Lung (tissue), 12 donors: ENCODE measurements around the gene CCDC8. TPM values are rescaled to one million over a fixed set of nuclear protein-coding genes. Genes with fewer than 3 reads are reported as not detected.
A peak's percentile ranks its signal among the peaks of the same experiment; 100 is the strongest.

ENCODE experiments used
- ATAC-seq: fragments of 200-7000 bp; cut with Tn5 transposase; one replicate; pipeline ENCODE4 v1.9.1; 2020; ENCODE audit warnings: moderate number of reproducible peaks; ENCODE audit not compliant: insufficient read depth, low FRiP score
- DNase-seq, 3 donors: peaks; one replicate each; pipeline ENCODE4 v3.0.0-alpha.2; 2013 to 2017
- H3K27ac ChIP-seq, 2 donors: one replicate each; pipeline ENCODE4 v1.5.1; 2013; ENCODE audit warnings: mild to moderate bottlenecking in 2 of 2, moderate library complexity in 2 of 2, control low read depth in 1 of 2, inconsistent platforms in 1 of 2, low read depth in 1 of 2, low read length in 1 of 2
- H3K27me3 ChIP-seq, 3 donors: one replicate each; pipeline ENCODE4 v1.5.1; 2013; ENCODE audit warnings: low read length in 2 of 3; ENCODE audit not compliant: control insufficient read depth in 3 of 3, insufficient read depth in 3 of 3
- H3K36me3 ChIP-seq, 4 donors: one replicate each; pipeline ENCODE4 v1.5.1; 2013; ENCODE audit warnings: low read length in 4 of 4, mild to moderate bottlenecking in 1 of 4, moderate library complexity in 1 of 4; ENCODE audit not compliant: control insufficient read depth in 4 of 4, insufficient read depth in 4 of 4
- H3K4me1 ChIP-seq, 5 donors: one replicate each; pipeline ENCODE4 v1.5.1; 2013; ENCODE audit warnings: low read length in 5 of 5, mild to moderate bottlenecking in 2 of 5, moderate library complexity in 1 of 5; ENCODE audit not compliant: control insufficient read depth in 5 of 5, insufficient read depth in 5 of 5
- H3K4me3 ChIP-seq: one replicate; pipeline ENCODE4 v1.5.1; 2013; ENCODE audit warnings: mild to moderate bottlenecking, control low read depth, moderate library complexity
- H3K9ac ChIP-seq, 2 donors: one replicate each; pipeline ENCODE4 v1.5.1; 2013; ENCODE audit warnings: low read length in 2 of 2, control low read depth in 1 of 2; ENCODE audit not compliant: insufficient read depth in 1 of 2
- H3K9me3 ChIP-seq, 4 donors: one replicate each; pipeline ENCODE4 v1.5.1; 2013; ENCODE audit warnings: low read length in 3 of 4, mild to moderate bottlenecking in 1 of 4, moderate library complexity in 1 of 4; ENCODE audit not compliant: control insufficient read depth in 4 of 4, insufficient read depth in 3 of 4
- WGBS, 2 donors: extraction: QIAGEN DNeasy Blood & Tissue Kit; methylation state at CpG; one replicate each; pipeline ENCODE4 v1.1.7; 2013; 5-methylcytosine and 5-hydroxymethylcytosine counted together
- polyA plus RNA-seq, 2 donors: library from polyadenylated mRNA; stranded (reverse); fragments of 200-250 nt; gene quantifications; one replicate each; pipeline ENCODE4 v1.2.1, GENCODE V29; 2013
- total RNA-seq, 2 donors: library from RNA; depleted of rRNA in 1 of 2; stranded (reverse); fragments of >200 nt in 1 of 2; gene quantifications; one replicate each; pipeline ENCODE4 v1.2.1, GENCODE V29; 2014 to 2021
- TF ChIP-seq, protein P1 (sequence below): IDR thresholded peaks from 2 replicates; pipeline ENCODE4 v1.5.1; 2012; ENCODE audit warnings: mild to moderate bottlenecking; ENCODE audit errors: control extremely low read depth, extremely low read depth
- donor health status: control.
- donor health status: control.
- donor health status: Bipolar disorder and iron deficiency.
- donor health status: healthy.
- donor health status: DM: yes; HTN: yes; CAD: no.

The CCDC8 gene
- total and polyA plus RNA-seq, 4 donors, result 3.9 to 45.7 (median 13.0) TPM

DNA sequence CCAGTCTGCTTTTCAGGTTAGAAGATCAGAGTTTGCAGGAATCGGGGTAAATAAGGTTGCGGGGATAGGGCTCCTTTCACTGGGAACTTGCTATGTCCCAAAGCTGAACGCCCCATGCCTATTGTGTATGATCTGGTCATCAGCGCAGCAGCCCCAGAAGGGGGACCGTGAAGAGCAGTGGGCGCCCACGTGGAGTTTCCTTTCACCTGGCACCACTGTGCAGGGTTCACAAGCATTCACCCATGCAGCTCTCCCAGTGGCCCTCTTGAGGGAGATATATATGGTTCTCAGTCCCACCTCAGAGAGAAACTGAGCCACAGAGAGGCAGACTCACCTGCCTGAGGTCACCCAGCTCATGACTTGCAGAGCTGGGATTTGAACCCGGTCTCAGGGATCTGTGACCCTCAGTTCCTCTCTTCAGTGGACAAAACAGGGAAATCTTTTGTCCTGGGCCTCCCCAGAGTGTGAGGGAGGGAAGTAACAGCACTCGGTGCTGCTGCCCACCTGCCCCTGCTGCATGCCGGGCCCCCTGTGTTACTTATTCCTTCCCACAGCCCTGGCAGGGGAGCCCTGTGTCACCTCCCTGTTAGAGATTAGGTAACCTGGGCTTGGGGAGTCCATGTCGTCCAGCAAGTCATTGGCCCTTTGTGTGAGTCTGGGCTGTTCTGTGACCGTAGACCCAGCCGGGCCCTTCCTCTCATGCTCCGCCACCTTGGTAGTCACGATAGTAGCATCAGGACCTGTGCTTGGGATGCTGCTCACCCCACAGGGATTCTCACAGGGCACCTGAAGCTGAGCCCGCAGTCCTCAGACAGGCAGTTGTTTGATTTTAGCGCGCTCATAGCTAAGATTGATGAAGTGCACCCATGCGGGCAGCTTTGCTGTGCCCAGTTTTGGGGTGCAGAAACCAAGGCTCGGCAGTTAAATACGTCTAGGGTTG, 38.6 kb downstream of the CCDC8 start:
- 84 to 88% methylated on average over 21 of the region's 21 CpGs for WGBS, 2 donors
- Histone ChIP-seq H3K27ac (peak overlapping the region; percentile 38 to 81), H3K9me3 (no peaks in the 10 kb centered on the region), H3K9ac (no peak overlapping the region), H3K4me3 (no peak overlapping the region), H3K36me3 (peaks cover 11 to 23% (median 20%) of the 10 kb centered on the region in 4 donors), H3K4me1 (peaks cover 3 to 37% (median 16%) of the 10 kb centered on the region in 5 donors), H3K27me3 (no peaks in the 10 kb centered on the region)
- TF ChIP-seq, protein P1, sequence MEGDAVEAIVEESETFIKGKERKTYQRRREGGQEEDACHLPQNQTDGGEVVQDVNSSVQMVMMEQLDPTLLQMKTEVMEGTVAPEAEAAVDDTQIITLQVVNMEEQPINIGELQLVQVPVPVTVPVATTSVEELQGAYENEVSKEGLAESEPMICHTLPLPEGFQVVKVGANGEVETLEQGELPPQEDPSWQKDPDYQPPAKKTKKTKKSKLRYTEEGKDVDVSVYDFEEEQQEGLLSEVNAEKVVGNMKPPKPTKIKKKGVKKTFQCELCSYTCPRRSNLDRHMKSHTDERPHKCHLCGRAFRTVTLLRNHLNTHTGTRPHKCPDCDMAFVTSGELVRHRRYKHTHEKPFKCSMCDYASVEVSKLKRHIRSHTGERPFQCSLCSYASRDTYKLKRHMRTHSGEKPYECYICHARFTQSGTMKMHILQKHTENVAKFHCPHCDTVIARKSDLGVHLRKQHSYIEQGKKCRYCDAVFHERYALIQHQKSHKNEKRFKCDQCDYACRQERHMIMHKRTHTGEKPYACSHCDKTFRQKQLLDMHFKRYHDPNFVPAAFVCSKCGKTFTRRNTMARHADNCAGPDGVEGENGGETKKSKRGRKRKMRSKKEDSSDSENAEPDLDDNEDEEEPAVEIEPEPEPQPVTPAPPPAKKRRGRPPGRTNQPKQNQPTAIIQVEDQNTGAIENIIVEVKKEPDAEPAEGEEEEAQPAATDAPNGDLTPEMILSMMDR, result no peak
- DNase-seq (no peak), ATAC-seq (no peak)

DNA sequence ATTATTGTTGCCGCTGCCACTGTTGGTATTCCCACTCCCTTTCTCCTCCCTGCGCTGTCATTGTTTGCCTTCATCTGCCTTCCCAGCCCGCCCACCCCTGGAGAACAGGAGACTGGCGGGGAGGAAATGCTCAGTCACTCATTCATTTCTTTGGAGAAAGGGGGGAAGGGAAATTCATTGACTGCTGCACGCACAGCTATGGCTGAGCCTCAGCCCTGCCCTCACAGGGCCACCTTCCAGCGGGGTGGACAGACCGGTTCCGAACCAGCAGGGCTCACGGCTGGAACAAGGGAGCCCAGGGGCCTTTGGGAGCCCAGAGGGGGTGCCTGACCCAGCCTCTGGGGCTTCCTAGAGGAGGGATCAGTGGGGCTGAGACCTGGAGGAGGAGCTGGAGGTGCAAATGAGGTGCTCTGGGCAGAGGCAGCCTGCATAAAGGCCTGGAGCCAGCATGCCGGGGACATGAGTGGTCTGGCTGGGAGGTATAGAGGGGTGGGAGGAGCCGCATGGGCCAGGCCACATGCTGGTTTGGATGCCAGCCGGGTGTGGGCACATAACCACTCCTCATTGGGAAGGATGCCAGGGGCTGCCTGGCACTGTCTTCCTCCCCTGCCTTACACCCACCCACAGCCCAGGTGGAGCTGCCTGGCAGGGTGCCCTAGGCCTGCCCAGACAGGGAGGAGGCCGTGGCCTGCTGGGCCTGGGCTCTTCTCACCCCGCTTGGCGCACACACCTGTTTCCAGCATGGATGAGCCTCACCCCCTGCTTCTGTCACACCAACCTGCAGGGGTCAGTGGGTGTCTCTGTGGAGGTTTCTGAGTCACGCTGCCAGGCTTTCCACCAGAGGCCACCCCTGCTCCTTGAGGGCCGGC, 39.6 kb downstream of the CCDC8 start:
- peak in 2 of 3 donors; percentile 52 to 77 for DNase-seq
- TF ChIP-seq, protein P1, result no peak
- ATAC-seq, result peak; percentile 81
- no peak overlapping the region for H3K9ac ChIP-seq
- H3K4me3 ChIP-seq, result no peak overlapping the region
- 43 to 48% methylated on average over 17 of the region's 17 CpGs for WGBS, 2 donors
- peak overlapping the region; percentile 61 to 81 for H3K27ac ChIP-seq
- no peaks in the 10 kb centered on the region for H3K9me3 ChIP-seq
- H3K27me3 ChIP-seq, result no peaks in the 10 kb centered on the region
- peaks cover 11 to 28% (median 22%) of the 10 kb centered on the region in 4 donors for H3K36me3 ChIP-seq
- H3K4me1 ChIP-seq, result peaks cover 0 to 35% (median 16%) of the 10 kb centered on the region in 5 donors

DNA sequence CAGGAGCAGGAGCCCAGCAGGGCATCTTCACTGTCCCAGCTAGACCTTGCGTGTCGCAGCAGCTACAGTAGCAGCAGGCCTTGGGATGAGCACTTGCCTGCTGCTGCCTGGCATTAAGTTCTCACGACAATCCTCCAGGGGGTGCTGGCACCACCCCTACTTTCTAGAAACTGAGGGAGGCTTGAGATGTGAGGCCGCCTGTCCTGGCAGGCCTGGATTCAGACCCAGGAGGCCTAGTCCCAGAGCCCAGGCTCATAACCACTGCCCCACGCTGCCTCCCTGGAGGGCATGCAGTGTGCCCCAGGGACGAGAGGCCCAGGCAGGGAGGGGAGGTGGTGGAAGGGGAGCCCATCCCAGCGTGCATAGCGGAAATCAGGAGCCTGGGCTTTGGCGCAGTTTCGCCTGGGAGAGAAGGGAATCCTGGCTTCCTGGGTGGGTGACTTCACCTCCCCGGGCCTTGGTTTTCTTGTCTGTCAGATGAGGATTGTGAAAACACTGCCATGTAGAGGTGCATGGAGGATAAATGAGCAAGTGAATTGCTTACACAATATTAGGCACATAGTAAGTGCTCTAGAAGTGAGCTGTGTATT, 40.4 kb downstream of the CCDC8 start:
- ATAC-seq, result no peak

More for the DNA sequence above, 40.4 kb downstream of the CCDC8 start:
- Histone ChIP-seq H3K27me3 (no peaks in the 10 kb centered on the region), H3K27ac (peak overlapping the region in 1 of 2 donors; percentile 74), H3K9ac (no peak overlapping the region), H3K9me3 (no peaks in the 10 kb centered on the region), H3K36me3 (peaks cover 11 to 31% (median 25%) of the 10 kb centered on the region in 4 donors), H3K4me3 (no peak overlapping the region), H3K4me1 (peaks cover 0 to 28% (median 16%) of the 10 kb centered on the region in 5 donors)
- 69 to 86% methylated on average over 11 of the region's 11 CpGs for WGBS, 2 donors
- TF ChIP-seq, protein P1, result no peak
- DNase-seq, result no peak
